Hepatic stellate cell (primary cell): Measurements from ENCODE around the gene ABCB1.
"Not testable (repeated sequence)": the region's sequence is repeated elsewhere in the genome, so short reads cannot be mapped to it uniquely, and the experiment has no call there.

ENCODE experiments used
- DNase-seq: peaks from one replicate; pipeline ENCODE4 v3.0.0; 2011; ENCODE audit warnings: low spot score

ABCB1 gene

GRCh38 chr7:87574630-87575029, 26.1 kb downstream of the ABCB1 start:
- peak; percentile 13 for DNase-seq

DNA sequence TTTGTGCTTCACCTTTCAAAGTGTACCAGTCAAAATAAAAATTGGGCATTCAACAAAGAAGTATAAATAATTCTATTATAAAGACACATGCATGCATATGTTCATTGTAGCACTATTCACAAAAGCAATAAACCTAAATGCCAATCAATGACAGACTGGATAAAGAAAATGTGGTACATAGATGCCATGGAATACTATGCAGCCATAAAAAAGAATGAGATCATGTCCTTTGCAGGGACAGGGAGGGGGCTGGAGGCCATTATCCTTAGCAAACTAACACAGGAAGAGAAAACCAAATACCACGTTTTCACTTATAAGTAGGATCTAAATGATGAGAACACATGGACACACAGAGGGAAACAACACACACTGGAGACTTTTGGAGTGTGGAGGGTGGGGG, 28.2 kb downstream of the ABCB1 start:
- not testable (repeated sequence) for DNase-seq

DNA sequence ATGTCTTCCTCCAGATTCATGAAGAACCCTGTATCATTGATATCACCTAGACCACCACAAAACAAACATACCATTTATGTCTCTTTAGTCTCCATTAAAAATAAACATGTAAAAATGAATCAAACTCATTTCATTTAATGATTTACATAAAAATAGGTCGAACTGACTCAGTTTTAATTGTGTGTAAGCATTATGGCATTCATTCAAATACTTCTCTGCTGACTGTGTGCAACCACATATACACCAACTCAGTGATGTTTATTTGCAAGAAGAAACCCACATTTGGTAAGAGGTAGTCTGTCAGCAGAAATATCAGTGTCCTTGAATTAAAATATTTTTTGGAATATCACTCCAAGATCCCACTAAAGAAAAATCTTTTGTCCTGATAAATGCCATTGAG, 30.5 kb downstream of the ABCB1 start:
- peak; percentile 4 for DNase-seq

DNA sequence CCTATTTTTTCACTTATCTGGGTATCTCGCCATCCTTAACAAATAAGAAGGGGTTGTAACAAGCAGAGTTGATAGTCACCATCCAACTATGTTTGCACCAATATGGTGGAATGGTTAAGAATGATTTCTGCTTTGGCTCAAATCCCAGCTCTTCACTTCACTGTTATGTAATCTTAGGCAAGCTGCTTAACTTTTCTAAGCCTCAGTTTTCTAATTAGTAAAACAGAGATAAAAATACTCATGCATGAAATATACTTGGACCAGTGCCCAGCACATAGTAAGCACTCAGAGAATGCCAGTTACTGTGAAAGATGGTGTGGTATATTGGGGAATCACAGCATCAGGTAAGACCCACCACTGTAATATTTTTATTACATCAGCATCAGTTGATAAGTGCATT, 33.6 kb downstream of the ABCB1 start:
- no peak for DNase-seq

DNA sequence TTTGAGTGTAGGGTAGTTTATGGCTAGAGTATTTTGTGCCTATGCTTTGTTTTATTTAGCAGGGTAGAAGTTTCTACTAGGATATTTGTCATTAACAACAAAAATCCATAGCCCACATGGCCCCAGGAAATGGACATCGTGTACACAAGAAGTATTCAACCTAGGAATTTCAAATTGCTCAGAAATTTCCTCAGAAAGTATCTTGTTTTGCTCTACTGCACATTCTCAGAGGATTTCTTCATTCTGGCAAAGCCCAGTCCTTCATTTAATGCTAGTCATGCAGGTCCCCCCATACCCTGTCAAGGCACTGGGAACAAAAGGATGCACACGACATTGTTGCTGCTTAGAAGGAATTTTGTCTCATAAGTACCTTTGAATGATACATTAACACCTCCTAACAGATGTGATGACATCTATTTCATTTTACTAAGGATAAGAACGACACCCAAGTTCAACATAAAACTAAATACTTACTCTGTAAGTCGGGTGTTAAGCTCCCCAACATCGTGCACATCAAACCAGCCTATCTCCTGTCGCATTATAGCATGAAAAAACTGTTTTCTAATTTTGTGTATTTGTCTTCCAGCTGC, 34.3 kb downstream of the ABCB1 start:
- no peak for DNase-seq

- no peak for DNase-seq
These were observed 34.8 kb downstream of the ABCB1 start for GRCh38 chr7:87565877-87566276.

GRCh38 chr7:87564296-87564963, 36.3 kb downstream of the ABCB1 start:
- DNase-seq = peak; percentile 2

- DNase-seq = no peak
These were observed 39.0 kb downstream of the ABCB1 start for GRCh38 chr7:87561702-87562101.

GRCh38 chr7:87561102-87561501, 39.6 kb downstream of the ABCB1 start:
- no peak for DNase-seq

DNA sequence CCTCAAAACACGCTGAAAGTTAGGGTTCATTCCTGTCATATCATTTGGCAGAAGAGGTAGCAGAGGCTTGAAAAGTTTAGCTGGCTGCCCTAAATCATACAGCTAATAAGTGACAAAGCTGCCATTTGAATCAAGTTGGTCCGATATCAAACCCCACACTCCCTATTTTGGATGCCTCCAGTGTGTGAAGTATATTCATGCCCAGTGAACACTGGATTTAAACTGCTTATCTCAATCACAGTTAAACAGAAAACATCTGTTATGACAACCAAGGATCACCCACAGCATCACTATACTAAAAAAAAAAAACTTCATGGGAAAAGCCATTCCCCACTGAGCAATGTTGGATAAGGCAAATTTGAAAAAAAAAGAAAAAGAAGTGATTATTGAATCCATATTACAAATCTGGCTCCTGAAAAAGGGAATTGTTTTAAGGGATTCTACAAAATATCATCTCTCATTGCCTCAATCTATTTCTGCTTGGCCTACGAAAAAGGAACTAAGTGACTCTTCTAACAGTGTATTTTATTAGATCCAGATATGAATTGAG, 48.3 kb downstream of the ABCB1 start:
- DNase-seq = no peak

GRCh38 chr7:87548123-87548919, 52.4 kb downstream of the ABCB1 start:
- DNase-seq = no peak

DNA sequence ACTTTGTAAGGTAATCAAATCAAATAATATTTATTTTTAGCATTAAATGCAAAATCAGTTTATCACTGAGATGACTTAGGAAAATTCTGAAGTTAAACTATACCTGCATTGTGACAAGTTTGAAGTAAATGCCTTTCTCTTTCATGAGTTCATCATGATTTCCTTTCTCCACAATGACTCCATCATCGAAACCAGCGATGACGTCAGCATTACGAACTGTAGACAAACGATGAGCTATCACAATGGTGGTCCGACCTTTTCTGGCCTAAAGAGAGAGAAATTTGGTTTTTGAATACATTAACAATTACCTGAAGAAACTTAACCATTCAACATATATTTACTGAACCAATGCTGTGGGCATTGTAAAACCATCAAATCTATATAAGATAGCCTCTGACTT, 54.9 kb downstream of the ABCB1 start:
- no peak for DNase-seq

DNA sequence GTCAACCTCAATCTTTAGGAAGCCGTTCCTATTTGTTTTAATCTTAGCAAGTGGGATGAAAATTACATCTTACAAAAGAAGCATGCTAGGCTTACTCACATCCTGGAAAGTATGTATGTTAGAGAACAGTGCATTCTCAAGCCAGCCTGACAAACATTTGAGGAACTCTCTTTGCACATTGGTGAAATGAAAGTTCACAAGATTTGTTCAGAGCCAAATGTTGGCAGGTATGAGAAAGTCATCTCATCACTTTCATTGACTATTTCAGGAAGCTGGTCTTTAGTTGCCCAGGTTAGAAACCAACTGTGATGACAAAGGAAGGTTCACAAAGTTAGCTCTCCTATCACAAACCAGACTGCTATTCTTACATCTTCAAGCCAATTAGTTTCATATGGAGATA, 57.1 kb downstream of the ABCB1 start:
- DNase-seq = no peak

GRCh38 chr7:87541648-87542047, 59.0 kb downstream of the ABCB1 start:
- no peak for DNase-seq

DNA sequence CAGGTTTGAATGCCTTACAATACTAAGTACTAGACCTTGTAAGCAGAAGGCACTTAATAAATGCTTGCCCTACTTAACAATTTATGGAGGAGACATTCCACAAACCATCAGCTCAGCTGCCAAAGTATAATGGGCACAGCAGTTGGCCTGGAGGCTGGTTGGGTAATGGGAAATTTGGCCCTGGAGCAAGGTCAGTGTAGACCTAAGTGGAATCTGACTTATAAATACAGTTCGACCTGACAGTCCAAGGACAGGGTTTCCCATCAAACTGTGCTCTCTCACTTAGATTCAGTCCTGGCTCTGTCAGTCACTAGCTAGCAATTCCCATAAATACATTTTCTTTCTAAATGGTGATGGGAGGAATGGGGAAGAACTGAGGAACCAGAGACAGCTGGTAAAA, 62.6 kb downstream of the ABCB1 start:
- no peak for DNase-seq

GRCh38 chr7:87534072-87534471, 66.6 kb downstream of the ABCB1 start:
- no peak for DNase-seq

GRCh38 chr7:87530126-87530525, 70.6 kb downstream of the ABCB1 start:
- DNase-seq = no peak

GRCh38 chr7:87528730-87529129, 72.0 kb downstream of the ABCB1 start:
- DNase-seq = no peak

- DNase-seq = no peak
These were observed 81.9 kb downstream of the ABCB1 start for GRCh38 chr7:87518735-87519134.

- DNase-seq = no peak
These were observed 82.8 kb downstream of the ABCB1 start for GRCh38 chr7:87517891-87518290.

- DNase-seq = no peak
These were observed 83.4 kb downstream of the ABCB1 start for GRCh38 chr7:87517136-87517815.

GRCh38 chr7:87513735-87514335, 86.8 kb downstream of the ABCB1 start:
- DNase-seq = no peak
